Endothelial cell of umbilical vein (primary cell): ENCODE measurements around the gene PRPF31. TPM values are rescaled to one million over a fixed set of nuclear protein-coding genes. Genes with fewer than 3 reads are reported as not detected.

ENCODE experiments used
- BruUV-seq: library from RNA; stranded (reverse); fragments of 400-500 nt; replicated peaks from 2 replicates; lab custom pipeline; 2021; lab: Mats Ljungman, UMichigan
- CTCF ChIA-PET: fragments of 300-600, 350-600 bp; sonication (Branson Sonifier 250); formaldehyde crosslinking; loops from one replicate; lab custom pipeline; 2021; ENCODE audit warnings: antibody characterized with exemption, inconsistent platforms; lab: Charles Lee
- POLR2A ChIA-PET: fragments of 300-600, 350-600 bp; sonication (Branson Sonifier 250); formaldehyde crosslinking; loops from one replicate; lab custom pipeline; 2021; ENCODE audit warnings: antibody characterized with exemption, inconsistent platforms; lab: Charles Lee
- DNase-seq: peaks from one replicate; pipeline ENCODE4 v3.0.0-alpha.2; 2011; ENCODE audit warnings: low read depth, low spot score
- FAIRE-seq: peaks from 2 replicates; lab custom pipeline; 2011; peaks lifted over from hg19 to GRCh38; lab: Jason Lieb, UNC
- H2AFZ ChIP-seq: 2 replicates; pipeline ENCODE4 v1.6.0; 2012; ENCODE audit warnings: low read depth, low read length, control low read depth, inconsistent platforms
- H3K27ac ChIP-seq: 2 replicates; pipeline ENCODE4 v1.5.1; 2011; ENCODE audit warnings: low read depth, mild to moderate bottlenecking, control low read depth, low read length, moderate library complexity; ENCODE audit not compliant: insufficient read depth
- H3K27me3 ChIP-seq, 2 experiments: 2 replicates each; pipeline versions ENCODE4 v1.6.0 to v1.6.1; 2011; ENCODE audit warnings: low read length in 2 of 2, mixed read lengths in 1 of 2; ENCODE audit not compliant: control insufficient read depth in 2 of 2, insufficient read depth in 2 of 2
- H3K36me3 ChIP-seq, 2 experiments: 2 replicates in 1 of 2; 3 replicates in 1 of 2; pipeline ENCODE4 v1.5.1; 2011; ENCODE audit warnings: low read length in 2 of 2, mild to moderate bottlenecking in 1 of 2, moderate library complexity in 1 of 2; ENCODE audit not compliant: control insufficient read depth in 2 of 2, insufficient read depth in 2 of 2; ENCODE audit errors: extremely low read depth in 1 of 2
- H3K4me1 ChIP-seq: 3 replicates; pipeline ENCODE4 v1.5.1; 2011; ENCODE audit warnings: mild to moderate bottlenecking, low read length; ENCODE audit not compliant: control insufficient read depth, insufficient read depth; ENCODE audit errors: extremely low read depth
- H3K4me2 ChIP-seq: 2 replicates; pipeline ENCODE4 v1.6.1; 2011; ENCODE audit warnings: low read length, control low read depth, mixed read lengths; ENCODE audit not compliant: insufficient read depth
- H3K4me3 ChIP-seq, 3 experiments: fragments of 200-600 bp in 1 of 3; sonication (generic), shearing (Covaris generic) in 1 of 3; replicated peaks in 1 of 3; 2 replicates each; pipeline ENCODE4 v1.5.1; 2011 to 2016; ENCODE audit warnings: control low read depth in 3 of 3, low read length in 3 of 3, mild to moderate bottlenecking in 2 of 3, inconsistent platforms in 1 of 3, low read depth in 1 of 3, moderate library complexity in 1 of 3; ENCODE audit not compliant: insufficient read depth in 1 of 3
- H3K79me2 ChIP-seq: 2 replicates; pipeline ENCODE4 v1.6.0; 2012; ENCODE audit warnings: low read length, inconsistent platforms; ENCODE audit not compliant: control insufficient read depth, insufficient read depth
- H3K9ac ChIP-seq: replicated peaks from 2 replicates; pipeline ENCODE3; 2011; ENCODE audit warnings: low read length, control low read depth; ENCODE audit not compliant: insufficient read depth; ENCODE audit errors: extremely low read depth
- H3K9me1 ChIP-seq: replicated peaks from 3 replicates; pipeline ENCODE4 v1.6.0; 2011; ENCODE audit warnings: mild to moderate bottlenecking, low read length; ENCODE audit not compliant: control insufficient read depth, insufficient read depth; ENCODE audit errors: extremely low read depth
- H3K9me3 ChIP-seq: replicated peaks from 2 replicates; pipeline ENCODE4 v1.5.1; 2012; ENCODE audit warnings: low read length, inconsistent platforms; ENCODE audit not compliant: control insufficient read depth, insufficient read depth
- H4K20me1 ChIP-seq: replicated peaks from 2 replicates; pipeline ENCODE3; 2011; ENCODE audit warnings: mild to moderate bottlenecking, low read length; ENCODE audit not compliant: control insufficient read depth, insufficient read depth; ENCODE audit errors: extremely low read depth
- EZH2 ChIP-seq: IDR thresholded peaks from 2 replicates; pipeline ENCODE4 v1.6.1; 2012; ENCODE audit warnings: borderline replicate concordance, low read depth, mild to moderate bottlenecking, moderate library complexity, low read length, inconsistent platforms; ENCODE audit not compliant: severe bottlenecking
- FOS ChIP-seq: IDR thresholded peaks from 2 replicates; pipeline ENCODE4 v1.6.1; 2011; ENCODE audit warnings: mild to moderate bottlenecking, low read length, moderate library complexity, borderline replicate concordance; ENCODE audit not compliant: insufficient read depth
- GATA2 ChIP-seq: IDR thresholded peaks from 2 replicates; pipeline ENCODE4 v1.7.0; 2011; ENCODE audit warnings: low read depth, mild to moderate bottlenecking, moderate library complexity, mixed read lengths, low read length; ENCODE audit not compliant: insufficient read length, insufficient read depth
- JUN ChIP-seq: IDR thresholded peaks from 2 replicates; pipeline ENCODE4 v1.6.1; 2011; ENCODE audit warnings: borderline replicate concordance, low read depth; ENCODE audit not compliant: insufficient read length, insufficient read depth
- MYC ChIP-seq: IDR thresholded peaks from one replicate; pipeline ENCODE4 v1.6.1; 2011; ENCODE audit warnings: mild to moderate bottlenecking, low read depth, low read length
- POLR2A ChIP-seq: IDR thresholded peaks from 2 replicates; pipeline ENCODE4 v1.6.1; 2012; ENCODE audit warnings: low read depth, mild to moderate bottlenecking, control low read depth, low read length
- POLR2AphosphoS5 ChIP-seq: IDR thresholded peaks from 2 replicates; pipeline ENCODE4 v1.6.1; 2012; ENCODE audit warnings: low read depth, mild to moderate bottlenecking, control low read depth, low read length, moderate library complexity; ENCODE audit not compliant: insufficient read depth
- dilution Hi-C: fragments of 300-500 bp; cut with MboI; formaldehyde crosslinking; loops from one replicate; pipeline ENCODE4 v1.15.0; 2019; ENCODE audit warnings: low sequenced_read_pairs; ENCODE audit not compliant: extremely low pct_ligation_motif_present
- intact Hi-C: fragments of 100-400 bp; cut with micrococcal nuclease; formaldehyde crosslinking; loops from one replicate; pipeline ENCODE4 v1.10.0; 2022
- polyA plus RNA-seq, 4 experiments: library from polyadenylated mRNA; depleted of rRNA in 3 of 4; stranded (reverse) in 3 of 4; unstranded in 1 of 4; fragments of >200 nt; gene quantifications; 2 replicates each; pipeline versions ENCODE4 v1.2.1 to v1.2.3, GENCODE V29; 2011 to 2012; ENCODE audit warnings: missing spikeins in 1 of 4
- total RNA-seq: library from RNA; stranded (reverse); gene quantifications from 2 replicates; pipeline ENCODE4 v1.2.3, GENCODE V29; 2021
- TF ChIP-seq, protein P1 (sequence below), 2 donors: IDR thresholded peaks; 1 replicate in 1 of 2; 2 replicates in 1 of 2; pipeline ENCODE4 v1.5.1; 2011; ENCODE audit warnings: low read length in 2 of 2, mild to moderate bottlenecking in 2 of 2, moderate library complexity in 2 of 2, control low read depth in 1 of 2, inconsistent platforms in 1 of 2, low read depth in 1 of 2; ENCODE audit not compliant: insufficient read depth in 1 of 2; ENCODE audit errors: extremely low read depth in 1 of 2
- TF ChIP-seq, protein P2 (sequence below): IDR thresholded peaks from 2 replicates; pipeline ENCODE4 v1.6.1; 2011; ENCODE audit not compliant: insufficient read depth, insufficient read length

PRPF31 gene
- total and polyA plus RNA-seq, 2 donors (not counting 3 experiments of a cell fraction or from before 2014, with no cell fraction given): 76.2 to 101 TPM

DNA sequence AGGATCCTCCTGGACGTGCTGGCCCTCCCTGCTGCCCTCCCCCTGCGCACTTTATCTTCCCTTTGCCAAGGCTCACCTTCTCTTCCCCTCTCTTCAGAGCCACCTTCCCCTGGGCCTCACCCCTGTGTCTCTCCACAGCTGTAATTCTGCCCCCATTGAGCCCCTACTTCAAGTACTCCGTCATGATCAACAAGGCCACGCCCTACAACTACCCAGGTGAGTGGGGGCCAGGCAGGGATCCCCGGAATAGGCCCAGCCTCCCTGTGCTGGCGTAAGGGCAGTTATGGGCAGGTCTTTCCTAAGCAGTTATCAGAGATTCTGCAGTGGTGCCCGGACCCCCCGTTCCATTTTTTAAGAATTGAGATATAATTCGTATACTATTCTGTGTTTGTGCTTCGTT lies 9.8 kb upstream of the PRPF31 start:
- TF ChIP-seq, protein P1, sequence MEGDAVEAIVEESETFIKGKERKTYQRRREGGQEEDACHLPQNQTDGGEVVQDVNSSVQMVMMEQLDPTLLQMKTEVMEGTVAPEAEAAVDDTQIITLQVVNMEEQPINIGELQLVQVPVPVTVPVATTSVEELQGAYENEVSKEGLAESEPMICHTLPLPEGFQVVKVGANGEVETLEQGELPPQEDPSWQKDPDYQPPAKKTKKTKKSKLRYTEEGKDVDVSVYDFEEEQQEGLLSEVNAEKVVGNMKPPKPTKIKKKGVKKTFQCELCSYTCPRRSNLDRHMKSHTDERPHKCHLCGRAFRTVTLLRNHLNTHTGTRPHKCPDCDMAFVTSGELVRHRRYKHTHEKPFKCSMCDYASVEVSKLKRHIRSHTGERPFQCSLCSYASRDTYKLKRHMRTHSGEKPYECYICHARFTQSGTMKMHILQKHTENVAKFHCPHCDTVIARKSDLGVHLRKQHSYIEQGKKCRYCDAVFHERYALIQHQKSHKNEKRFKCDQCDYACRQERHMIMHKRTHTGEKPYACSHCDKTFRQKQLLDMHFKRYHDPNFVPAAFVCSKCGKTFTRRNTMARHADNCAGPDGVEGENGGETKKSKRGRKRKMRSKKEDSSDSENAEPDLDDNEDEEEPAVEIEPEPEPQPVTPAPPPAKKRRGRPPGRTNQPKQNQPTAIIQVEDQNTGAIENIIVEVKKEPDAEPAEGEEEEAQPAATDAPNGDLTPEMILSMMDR (IDR thresholded peaks at IDR 0.05; ENCODE audit: extremely low read depth in 1 of 2, insufficient read depth in 1 of 2, low read depth in 1 of 2, low read length in 2 of 2): no peak
- TF ChIP-seq FOS (no peak), POLR2A (no peak), EZH2 (no peak), GATA2 (no peak), JUN (no peak), MYC (no peak), POLR2AphosphoS5 (no peak)
- TF ChIP-seq, protein P2, sequence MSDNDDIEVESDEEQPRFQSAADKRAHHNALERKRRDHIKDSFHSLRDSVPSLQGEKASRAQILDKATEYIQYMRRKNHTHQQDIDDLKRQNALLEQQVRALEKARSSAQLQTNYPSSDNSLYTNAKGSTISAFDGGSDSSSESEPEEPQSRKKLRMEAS: no peak
- Histone ChIP-seq H3K9me1 (no peaks in the 10 kb centered on the region), H3K27ac (no peak overlapping the region), H3K79me2 (peaks cover 8% of the 10 kb centered on the region), H2AFZ (no peak overlapping the region), H3K36me3 (peaks cover 0 to 40% of the 10 kb centered on the region in 2 experiments), H3K9me3 (no peaks in the 10 kb centered on the region), H3K9ac (no peak overlapping the region), H3K4me1 (no peaks in the 10 kb centered on the region), H3K4me3 (no peak overlapping the region), H3K27me3 (no peaks in the 10 kb centered on the region), H4K20me1 (no peaks in the 10 kb centered on the region), H3K4me2 (no peak overlapping the region)
- no peak for FAIRE-seq
- dilution Hi-C loops: no loop called here
- no peak for DNase-seq
- intact Hi-C loops: no loop called here
- ChIA-PET POLR2A (no interaction called here), CTCF (no interaction called here)
- no TSS peak for BruUV-seq
